Inferior parietal cortex (tissue), 1 donor: ENCODE data around the gene INMT.
A peak's percentile ranks its signal among the peaks of the same experiment; 100 is the strongest.

ENCODE experiments used
- DNase-seq: peaks from one replicate; pipeline ENCODE4 v3.0.0-alpha.2; 2016; ENCODE audit errors: extremely low spot score

Gene INMT

DNA sequence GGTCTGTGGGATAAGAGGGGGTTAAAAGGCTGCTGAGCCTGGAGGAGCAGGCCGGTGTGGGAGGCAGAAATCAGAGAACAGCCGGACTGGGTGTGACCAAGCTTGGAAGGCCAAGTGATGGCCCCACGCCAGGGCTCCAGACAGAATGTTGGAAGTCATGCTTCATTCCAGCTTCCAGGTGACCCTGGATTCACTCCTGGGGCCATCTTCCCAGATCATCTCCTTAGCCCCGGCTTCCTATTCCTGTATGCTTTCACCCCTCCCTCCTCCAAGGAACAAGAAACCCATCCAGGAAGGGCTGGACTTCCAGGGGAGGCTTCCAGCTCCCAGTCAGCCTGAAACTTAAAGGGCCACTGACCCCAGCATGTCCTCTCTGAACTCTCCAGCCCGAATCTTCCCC, 1.0 kb downstream of the INMT start:
- no peak for DNase-seq

DNA sequence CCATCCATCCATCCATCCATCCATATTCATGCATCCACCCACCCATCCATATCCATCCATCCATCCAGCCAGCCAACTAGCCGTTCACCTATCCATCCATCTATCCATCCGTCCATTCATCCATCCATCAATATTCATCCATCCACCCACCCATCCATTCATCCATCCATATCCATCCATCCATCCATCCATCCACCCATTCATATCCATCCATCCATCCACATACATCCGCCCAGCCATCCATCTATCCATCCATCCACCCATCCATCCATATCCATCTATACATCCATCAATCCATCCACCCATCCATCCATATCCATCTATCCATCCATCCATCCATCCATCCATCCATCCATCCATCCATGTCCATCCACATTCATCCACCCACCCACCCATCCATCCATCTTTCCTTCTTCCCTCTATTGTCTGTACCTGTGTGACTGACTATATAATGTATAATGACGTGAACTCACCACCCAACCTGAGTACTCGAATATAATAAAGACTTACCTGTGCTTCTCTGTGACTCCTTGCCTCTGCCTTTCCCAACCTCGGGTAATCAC, 2.5 kb downstream of the INMT start:
- DNase-seq: no peak

DNA sequence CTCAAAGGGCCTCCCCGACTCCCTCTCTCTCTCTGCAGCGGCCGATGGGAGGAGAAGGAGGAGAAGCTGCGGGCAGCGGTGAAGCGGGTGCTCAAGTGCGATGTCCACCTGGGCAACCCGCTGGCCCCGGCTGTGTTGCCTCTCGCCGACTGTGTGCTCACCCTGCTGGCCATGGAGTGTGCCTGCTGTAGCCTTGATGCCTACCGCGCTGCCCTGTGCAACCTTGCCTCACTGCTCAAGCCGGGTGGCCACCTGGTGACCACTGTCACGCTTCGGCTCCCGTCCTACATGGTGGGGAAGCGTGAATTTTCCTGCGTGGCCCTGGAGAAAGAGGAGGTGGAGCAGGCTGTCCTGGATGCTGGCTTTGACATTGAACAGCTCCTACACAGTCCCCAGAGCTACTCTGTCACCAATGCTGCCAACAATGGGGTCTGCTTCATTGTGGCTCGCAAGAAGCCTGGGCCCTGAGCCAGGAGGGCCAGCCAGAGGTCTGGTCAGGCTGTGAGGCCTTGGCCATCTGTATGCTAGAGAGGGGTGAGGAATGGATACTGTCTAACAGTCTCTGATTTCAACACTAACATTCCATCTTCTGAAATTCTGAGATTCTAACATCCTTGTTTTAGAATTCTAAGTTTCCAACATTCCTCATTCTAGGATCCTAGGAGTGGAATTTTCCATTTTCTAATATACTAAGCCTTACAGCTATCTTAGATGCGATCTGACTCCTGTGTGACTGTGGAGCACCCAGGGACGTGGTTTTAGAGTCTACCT, 3.6 kb downstream of the INMT start:
- no peak for DNase-seq

DNA sequence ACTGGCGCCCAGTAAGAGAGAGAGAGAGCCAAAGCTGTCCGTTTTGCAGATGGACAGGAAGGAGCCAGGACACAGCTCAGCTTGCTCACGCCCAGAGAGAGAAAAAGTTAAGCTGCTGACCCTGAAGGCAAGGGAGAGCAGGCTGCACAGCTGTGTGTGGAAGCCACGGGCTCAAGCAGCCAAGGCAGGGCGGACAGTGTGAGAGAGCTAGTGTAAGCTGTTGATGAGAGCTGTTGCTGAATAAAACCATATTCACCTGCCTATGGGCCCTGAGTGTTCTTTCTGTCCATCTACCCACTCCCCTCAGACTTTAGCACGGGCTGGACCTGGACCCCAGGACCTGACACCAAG, 5.4 kb downstream of the INMT start:
- no peak for DNase-seq

DNA sequence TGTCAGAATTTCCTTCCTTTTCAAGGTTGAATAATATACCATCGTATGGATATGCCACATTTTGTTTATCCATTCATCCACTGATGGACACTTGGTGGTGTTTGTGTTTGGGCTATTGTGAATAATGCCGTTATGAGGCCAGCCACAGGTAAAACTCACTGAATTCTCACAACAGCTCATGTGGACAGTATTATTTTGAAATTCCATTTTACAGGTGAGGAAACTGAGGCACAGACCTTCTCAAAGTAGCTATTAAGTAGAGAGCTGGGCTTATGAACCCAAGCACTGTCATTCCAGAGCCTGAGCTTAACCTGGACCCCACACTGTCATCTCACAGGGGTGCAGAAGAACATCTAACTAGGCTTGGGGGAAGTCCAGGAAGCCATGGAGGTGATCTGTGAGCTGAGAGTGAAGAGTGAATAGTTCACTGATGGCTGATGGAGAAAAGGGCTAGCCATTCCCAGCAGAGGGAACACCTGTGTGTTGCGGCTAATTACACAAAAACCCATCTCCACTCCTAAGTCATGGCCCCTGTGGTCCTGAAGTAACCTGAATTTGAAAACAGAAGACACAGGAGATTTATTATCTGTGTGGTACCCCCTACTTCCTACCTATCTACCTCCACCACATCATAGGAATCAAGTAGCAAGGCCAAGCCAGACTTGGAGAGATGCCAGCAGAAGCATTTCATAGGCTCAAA, 8.7 kb downstream of the INMT start:
- no peak for DNase-seq

DNA sequence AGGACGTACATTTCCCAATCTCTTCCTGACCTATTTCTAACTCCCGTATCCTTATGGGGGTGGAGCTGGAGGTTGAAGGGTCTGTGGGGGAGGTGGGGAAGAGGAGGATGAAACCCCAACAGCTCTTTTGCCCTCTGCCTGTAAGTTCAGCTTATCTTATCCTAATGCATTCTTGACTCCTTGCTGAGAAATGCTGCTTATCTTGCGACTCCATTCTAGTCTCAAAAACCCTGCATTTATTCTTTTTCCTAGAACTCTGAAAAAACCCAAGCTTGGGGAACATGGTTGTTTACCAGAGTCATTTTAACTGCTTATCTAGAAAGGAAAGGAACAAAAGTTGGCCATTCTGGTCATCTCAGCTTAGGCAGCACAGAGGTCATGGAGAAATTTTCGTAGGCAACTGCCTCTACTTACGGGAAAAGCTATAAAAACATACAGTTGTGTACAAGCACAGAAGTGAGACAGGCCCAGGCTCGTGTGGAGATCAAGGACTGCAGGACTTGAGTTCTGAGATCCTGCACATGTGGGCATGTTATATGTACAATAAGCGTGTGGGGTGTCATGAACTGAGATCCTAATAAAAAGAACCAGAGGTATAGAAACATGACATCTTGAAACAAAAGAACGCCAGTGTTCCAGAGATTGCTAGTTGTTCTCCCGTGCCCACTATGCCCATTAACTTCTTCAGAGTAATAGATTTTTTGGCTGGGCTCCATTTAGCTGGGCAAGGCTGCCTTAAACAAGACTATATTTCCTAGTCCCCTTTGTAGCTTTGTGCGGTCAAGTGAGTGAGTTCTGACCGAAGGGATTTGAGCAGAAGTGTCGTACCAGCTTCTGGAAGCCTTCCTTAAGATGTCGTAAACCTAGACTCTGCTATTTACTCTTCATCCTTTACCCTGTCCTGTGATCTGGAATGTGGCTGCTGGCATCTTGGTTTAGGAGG, 9.6 kb downstream of the INMT start:
- peak; percentile 24 for DNase-seq

DNA sequence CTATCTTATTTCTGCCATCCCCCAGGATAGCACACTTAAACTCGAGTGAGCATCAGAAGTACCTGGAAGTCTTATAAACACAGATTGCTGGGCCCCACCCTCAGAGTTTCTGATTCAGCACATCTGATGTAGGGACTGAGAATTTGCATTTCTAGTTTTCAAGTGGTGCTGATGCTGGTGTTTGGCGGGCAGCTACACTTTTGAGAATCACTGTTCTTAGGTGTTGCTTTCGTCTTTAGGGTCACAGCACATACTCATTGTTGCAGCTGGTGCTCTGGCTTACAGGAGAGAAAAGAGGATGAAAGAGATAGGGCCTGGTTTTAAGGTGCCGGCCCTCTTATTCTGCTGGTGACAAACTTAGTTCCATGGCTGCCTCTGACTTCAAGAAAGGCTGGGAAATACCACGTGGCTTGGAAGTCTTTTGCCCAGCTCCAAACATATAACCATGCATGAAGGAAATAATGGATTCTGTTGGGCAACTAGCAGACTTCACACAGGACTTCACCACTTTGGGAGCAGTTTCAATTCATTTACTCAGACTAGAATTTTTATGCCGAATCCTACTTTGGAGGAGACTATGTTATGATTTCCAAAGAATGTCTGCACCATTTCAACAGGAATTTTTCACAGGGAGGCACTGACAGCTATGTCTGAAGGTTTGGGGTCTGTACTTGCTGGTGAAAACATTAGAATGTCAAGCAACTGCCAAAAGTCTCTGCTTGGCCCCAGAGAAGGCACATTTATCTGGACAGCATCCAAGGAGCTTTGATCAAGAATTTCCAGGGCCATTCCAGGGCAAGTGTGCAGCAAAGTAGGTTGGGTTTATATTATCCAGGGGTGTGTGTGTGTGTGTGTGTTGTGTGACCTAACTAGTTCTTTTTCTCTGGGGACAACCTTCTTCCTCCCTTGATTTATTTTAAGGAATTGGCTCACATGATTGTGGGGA, 12.4 kb downstream of the INMT start:
- no peak for DNase-seq

DNA sequence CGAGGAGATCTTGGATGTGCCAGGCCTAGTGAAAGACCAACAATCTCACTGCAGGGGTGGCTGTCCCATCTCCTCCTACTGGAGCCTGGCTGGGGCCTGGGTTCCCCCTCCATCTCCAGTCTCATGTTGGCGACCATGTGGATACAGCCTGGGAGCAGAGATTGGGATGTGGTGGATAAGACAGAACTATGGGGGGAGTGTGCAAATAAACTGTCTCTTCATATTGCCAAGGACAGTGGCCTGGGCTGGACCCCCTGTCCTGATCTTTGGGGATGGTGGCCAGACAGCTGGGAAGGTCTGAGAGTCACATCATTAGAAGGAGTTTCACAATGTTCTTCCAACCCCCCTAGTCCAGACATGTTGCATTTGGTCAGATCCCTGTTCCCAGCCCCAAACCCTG, 13.5 kb downstream of the INMT start:
- DNase-seq: no peak

DNA sequence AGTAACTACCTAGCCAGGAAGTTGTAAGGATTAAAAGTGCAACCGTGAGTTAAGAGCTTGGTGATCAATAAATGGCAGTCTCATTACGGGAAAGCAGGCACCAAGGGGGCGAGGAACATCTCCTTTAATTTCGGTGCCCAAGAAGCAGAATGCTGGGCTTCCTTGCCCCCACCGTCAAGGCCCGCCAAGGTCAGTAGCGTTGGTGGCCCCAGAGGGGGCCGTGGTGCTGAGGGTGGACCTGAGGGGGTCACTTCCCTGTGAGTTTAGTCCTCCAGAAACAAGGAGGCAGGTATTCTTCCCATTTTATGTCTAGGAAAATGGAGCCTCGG, 18.9 kb downstream of the INMT start:
- DNase-seq: no peak

DNA sequence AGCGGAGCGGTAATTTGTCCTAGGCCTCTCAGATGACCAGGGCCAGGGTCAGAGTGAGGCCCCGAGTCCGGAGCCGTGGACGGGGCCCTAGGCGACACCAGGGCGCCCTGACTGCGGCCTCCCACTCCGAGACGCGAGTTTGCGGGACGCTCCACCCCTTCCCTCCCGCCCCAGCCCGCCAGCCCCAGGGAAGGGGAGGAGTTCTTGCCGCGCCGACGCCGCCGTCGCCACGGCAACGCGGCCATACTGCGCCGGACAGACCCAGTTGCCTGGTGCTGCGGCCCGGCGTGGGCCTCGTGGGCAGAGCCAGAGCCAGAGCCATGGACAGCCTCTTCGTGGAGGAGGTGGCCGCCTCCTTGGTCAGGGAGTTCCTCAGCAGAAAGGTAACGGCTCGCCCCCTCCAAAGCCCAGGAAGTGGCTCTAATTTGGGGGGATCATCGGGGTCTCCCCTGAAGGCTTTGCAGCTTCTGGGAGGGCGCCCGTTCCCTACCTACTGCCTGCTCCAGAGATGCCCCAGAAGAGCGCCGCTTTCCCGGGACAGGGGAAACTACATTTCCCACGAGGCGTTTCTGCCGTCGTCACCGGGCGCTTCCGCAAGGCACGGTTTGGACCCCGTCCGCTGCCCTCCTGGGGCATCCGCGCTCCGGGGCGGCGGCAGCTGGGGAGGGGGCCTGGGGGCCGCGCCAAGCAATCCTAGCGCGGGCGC, 19.4 kb downstream of the INMT start, which contains the start of gene MINDY4:
Gene MINDY4 (plus strand): TSS at position 244 of the 706 bp plus-strand sequence. CDS start 77 bp downstream, at position 321.
- peak; percentile 57 for DNase-seq

DNA sequence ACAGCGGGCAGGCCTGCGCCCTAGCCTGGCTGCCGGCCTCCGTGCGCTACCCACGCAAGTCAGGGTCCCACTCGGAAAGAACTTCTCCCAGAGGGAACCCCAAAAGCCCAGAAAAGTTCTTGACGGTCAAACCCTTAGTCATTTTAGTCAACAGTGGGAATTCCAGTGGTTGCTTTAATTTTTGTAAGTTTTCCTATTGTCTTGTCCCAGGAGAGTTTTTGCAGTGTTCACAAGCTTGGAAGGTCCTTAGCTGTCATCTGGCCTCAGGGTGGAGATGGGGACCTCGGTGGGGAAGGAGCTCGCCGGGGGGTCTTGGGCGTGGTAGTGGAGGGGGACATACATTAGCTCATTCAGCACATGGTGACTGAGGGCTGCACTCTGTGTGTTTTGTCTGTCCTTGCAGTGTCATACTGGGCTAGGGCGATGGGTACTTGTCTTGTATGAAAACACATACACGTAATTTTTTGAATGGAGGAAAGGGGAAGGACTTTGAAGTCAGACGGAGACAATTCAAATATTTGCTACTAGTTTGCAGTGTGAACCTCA, 20.0 kb downstream of the INMT start:
- DNase-seq: no peak

DNA sequence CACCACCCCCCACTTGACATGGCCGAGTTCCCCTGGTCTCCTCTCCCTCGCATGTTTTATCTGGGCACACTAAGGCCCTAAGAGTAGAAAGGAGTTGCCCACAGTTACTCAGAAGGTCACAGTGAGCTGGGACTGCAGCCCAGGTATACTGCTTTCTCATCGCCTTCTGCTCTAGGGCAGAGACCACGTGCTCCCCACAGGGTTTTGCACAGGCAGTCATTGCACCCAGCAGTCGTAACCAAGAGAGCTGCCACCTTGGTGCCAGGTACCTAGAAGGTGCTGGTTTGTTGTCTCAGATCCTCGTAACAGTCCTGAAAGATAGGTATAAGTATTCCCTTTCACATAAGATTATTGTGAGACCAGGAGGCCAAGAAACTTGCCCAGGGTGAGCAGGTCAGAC, 21.0 kb downstream of the INMT start:
- DNase-seq: no peak

DNA sequence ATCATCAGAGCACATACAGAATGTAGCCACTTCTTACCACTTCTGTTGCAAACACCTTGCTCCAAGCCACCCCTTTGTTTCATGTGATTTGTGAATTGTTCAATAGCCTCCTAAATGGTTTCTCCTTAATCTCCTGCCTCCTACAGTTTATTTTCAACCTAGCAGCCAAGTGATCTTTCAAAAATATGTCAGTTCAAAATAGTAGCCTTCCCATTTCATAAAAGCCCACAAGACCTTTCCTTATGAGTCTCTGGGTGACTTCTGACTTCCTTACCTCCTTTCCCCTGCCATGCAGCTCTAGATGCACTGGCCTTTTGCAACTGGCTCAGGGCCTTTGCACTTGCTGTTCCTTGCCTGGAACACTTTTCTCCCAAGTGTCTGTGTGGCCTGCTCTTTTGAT, 24.1 kb downstream of the INMT start:
- DNase-seq: no peak

DNA sequence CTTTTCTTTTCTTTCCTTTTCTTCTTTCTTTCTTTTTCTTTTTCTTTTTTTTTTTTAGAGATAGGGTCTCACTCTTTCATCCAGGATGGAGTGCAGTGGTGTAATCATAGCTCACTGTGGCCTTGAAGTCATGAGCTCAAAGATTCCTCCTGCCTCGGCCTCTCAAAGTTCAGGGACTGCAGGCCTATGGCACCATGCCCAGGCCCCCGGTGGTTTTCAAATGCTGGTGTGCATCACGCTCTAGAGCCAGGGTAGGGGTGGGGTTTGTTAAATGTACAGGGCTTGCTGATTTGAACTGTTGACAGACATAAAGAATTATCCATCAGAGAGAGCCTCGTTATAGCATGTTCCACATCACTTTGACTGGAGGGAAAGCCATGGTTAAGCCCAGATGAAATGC, 25.0 kb downstream of the INMT start:
- no peak for DNase-seq

DNA sequence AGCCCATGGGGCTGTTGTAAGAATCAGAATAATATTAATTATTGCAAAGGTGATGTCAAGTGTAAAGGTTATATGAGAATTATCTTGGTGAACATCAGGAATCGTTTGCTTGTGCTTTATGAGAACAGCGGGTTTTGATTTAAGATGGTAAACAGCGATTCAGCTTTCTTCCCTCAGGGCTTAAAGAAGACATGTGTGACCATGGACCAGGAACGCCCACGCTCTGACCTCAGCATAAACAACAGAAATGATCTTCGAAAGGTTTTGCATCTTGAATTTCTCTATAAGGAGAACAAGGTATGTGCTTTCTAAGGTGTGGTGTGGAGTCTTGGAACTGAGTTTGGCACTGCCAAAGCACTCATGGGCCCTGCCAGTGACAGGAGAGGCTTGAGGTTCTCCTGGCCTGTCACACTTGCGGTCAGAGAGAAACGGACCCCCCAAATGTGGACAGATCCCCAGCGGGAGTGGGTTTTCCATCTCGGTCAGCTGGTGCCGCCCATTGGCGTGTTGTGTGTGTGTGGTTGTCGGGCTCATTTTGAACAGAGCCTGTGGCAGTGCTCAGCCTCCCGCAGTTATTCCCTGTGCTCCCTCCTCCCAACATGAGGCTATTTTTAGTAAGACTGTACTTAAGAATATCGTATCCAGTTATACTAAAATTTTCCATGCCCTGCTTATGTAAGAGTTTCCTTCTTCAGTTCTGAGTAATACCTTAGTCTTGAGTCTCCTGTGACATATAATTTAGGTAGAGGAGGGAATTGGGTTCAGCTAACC, 26.5 kb downstream of the INMT start:
- DNase-seq: peak; percentile 77

DNA sequence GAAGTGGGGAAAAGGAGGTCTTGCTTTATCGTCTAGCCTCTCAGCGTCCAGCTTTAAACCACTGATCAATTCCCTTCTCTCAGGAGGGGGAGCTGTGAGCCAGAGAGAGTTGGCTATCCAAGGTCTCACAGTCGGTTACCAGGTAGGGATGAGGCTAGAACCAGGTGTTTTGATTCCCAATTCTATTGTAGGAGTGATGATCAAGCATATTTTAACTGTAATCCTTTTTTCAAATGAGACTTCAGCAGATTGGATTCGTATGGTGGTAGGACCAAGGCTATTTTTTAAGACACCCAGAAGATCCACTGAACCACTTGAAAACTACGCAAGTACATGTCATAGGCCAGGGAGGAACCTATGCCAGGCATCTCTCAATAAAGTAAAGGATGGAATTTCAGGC, 27.6 kb downstream of the INMT start:
- DNase-seq: no peak

DNA sequence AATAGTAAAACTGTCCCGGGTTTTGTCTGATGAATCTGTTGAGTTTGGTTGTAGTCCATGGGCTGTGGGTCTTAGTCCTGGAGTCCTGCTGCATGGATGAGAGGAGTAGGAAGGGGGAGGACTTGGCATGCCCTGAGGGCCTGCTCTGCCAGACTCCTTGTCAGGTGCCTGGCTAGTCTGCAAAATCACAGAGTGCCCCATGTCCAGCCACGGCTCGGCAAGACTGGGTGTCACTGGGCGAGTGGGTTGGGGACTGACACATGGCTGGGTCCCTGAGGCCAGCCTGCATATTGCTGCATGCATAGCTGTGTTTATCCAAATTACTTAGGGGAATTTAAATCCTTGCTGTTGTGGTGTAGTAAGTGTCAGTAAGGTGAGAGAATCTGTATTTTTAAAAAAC, 29.0 kb downstream of the INMT start:
- no peak for DNase-seq

DNA sequence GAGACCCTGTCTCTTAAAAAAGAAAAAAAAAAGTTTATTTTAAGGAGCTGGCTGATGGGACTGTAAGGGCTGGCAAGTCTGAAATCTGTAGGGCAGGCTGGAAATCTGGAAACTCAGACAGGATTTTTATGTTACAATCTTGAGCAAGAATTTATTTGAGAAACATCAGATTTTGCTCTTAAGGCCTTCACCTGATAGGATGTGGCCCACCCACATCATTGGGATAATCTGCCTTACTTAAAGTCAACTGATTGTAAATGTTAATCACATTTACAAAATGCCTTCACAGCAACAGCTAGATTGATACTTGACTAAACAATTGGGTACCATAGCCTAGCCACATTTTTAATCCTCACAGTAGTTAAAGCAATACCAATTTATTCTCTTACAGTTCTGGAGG, 30.8 kb downstream of the INMT start:
- DNase-seq: no peak

DNA sequence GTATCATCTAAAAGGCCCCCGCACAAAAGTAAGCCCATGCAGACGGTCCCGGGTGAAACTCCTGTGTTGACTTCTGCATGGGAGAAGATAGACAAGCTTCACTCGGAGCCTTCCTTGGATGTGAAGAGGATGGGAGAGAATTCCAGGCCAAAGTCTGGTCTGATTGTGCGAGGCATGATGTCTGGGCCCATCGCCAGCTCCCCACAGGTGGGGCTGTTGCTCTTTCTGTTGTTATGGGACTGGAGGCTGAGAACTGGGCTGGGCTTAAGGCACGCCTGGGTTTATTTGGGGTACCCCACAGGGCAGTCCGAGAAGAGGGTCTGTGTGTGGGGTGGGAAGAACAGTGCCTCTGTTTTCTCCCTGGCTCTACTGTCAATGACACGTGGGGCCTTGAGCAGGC, 33.9 kb downstream of the INMT start:
- DNase-seq: no peak
